Activated T-cell treated with anti-CD3 and anti-CD28 coated beads, Interleukin-2, amount 50 U/mL, for 48 hours (primary cell): ENCODE results near the gene TMLHE.
"Not testable (repeated sequence)": the region's sequence is repeated elsewhere in the genome, so short reads cannot be mapped to it uniquely, and the experiment has no call there.

Experiments used
- DNase-seq, 2 experiments: peaks; one replicate each; pipeline ENCODE4 v3.0.0-alpha.2; 2020

Gene TMLHE

GRCh38 chrX:155612312-155613224, at the start of gene TMLHE, which contains the start of gene SPRY3:
TMLHE (minus strand) TSS chrX:155612952; CDS start chrX:155545276, 67,676 bp downstream.
SPRY3 (plus strand) TSS chrX:155612586.
- DNase-seq: peak; percentile 71 to 77

- DNase-seq: no peak
Measured at GRCh38 chrX:155662282-155662681, 49.5 kb upstream of the TMLHE start.

- no peak for DNase-seq
Measured at GRCh38 chrX:155645180-155645579, 32.4 kb upstream of the TMLHE start.

- DNase-seq: no peak
Measured at GRCh38 chrX:155643240-155643639, 30.5 kb upstream of the TMLHE start.

- DNase-seq: peak in 1 of 2 experiments; percentile 19
Measured at GRCh38 chrX:155641371-155641770, 28.6 kb upstream of the TMLHE start.

GRCh38 chrX:155637714-155638113, 25.0 kb upstream of the TMLHE start:
- DNase-seq: no peak

GRCh38 chrX:155635019-155635418, 22.3 kb upstream of the TMLHE start:
- not testable (repeated sequence) for DNase-seq

GRCh38 chrX:155632431-155633100, 19.8 kb upstream of the TMLHE start:
- no peak for DNase-seq

GRCh38 chrX:155620110-155620509, 7.4 kb upstream of the TMLHE start:
- DNase-seq: not testable (repeated sequence)

- DNase-seq: no peak
Measured at GRCh38 chrX:155615938-155616337, 3.2 kb upstream of the TMLHE start.

- DNase-seq: no peak
Measured at GRCh38 chrX:155613927-155614559, 1.3 kb upstream of the TMLHE start.

- no peak for DNase-seq
Measured at GRCh38 chrX:155611302-155611701, 1.4 kb downstream of the TMLHE start.

- DNase-seq: no peak
Measured at GRCh38 chrX:155592981-155593380, 19.8 kb downstream of the TMLHE start.

- no peak for DNase-seq
Measured at GRCh38 chrX:155592331-155592730, 20.4 kb downstream of the TMLHE start.

- DNase-seq: no peak
Measured at GRCh38 chrX:155577682-155578081, 35.1 kb downstream of the TMLHE start.

GRCh38 chrX:155563099-155563498, 49.7 kb downstream of the TMLHE start:
- DNase-seq: no peak

GRCh38 chrX:155544881-155545280, 67.9 kb downstream of the TMLHE start:
- DNase-seq: no peak

GRCh38 chrX:155535866-155536265, 76.9 kb downstream of the TMLHE start:
- DNase-seq: no peak

- DNase-seq: no peak
Measured at GRCh38 chrX:155534800-155535199, 78.0 kb downstream of the TMLHE start.

- DNase-seq: not testable (repeated sequence)
Measured at GRCh38 chrX:155527023-155527422, 85.7 kb downstream of the TMLHE start.

GRCh38 chrX:155514225-155514624, 98.5 kb downstream of the TMLHE start:
- no peak for DNase-seq

GRCh38 chrX:155505296-155505695, 107.5 kb downstream of the TMLHE start:
- DNase-seq: no peak

- not testable (repeated sequence) for DNase-seq
Measured at GRCh38 chrX:155495134-155495533, 117.6 kb downstream of the TMLHE start.
